Ammon's horn (tissue), 1 donor: ENCODE data around the gene TBCA.
"Not testable (repeated sequence)": the region's sequence is repeated elsewhere in the genome, so short reads cannot be mapped to it uniquely, and the experiment has no call there.

Experiments used
- DNase-seq: peaks from one replicate; pipeline ENCODE4 v3.0.0-alpha.2; 2016; ENCODE audit warnings: low spot score

Gene TBCA

DNA sequence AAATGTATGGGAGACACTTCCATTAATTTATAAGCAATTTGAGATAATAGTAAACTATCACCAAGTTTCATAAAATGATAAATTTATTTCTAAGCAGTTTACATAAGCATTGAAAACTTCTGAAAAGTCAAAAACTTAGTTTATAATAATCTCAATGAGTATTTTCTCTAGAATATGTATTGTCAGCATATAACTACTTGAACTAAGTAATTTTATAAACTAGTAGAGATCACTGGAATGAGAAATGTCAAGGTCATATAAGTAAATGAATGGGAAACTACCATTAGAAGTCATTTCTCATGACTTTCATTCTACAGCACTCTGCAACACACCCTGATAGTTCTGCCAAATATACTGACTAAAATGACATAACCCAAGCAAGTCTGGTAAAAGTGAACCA, 3.4 kb downstream of the TBCA start:
- DNase-seq: no peak

DNA sequence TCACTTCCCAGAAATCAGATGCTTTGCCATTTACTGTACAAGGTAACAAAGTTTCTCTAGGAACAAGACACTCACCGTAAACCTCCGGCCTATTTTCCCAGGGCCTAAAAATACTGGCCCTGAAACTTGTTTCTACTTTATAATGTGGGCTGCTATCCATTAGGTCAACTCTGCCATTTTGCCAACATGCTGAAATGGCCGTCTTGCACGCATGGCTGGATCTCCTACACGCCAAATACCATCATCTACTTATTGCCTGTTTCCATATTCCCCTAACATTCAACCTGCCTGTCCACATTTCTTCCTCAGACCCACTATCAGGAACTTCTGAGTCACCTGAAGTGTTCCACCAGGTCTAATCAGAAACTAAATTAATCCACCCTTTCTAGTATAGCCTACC, 4.7 kb downstream of the TBCA start:
- DNase-seq: no peak

DNA sequence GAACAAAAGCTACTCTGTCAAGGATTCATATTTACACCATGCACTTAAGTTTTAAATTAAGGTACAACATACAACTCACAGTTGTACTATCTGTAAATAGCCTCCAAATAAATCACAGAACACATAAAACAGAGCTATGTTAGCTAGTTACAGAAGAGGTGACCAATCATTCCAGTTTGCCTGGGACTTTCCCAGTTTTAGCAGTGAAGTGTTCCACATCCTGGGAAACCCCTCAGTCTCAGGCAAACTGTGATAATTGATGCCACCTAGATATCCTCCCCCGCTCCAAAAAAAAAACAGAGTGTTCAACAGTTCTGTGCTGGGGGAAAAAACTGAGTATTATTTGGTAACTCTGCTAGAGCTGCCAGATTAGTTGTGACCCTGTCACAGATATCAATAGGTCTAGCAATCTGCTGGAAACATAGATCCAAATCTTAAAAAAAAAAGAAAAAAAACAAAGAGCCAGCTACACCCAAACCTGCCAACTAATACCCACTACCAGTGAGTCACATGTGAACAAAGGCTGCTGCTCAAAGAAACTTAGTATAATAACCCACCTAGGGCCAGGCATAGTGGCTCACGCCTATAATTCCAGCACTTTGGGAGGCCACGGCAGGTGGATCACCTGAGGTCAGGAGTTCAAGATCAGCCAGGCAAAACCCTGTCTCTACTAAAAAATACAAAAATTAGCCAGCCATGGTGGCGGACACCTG, 5.7 kb downstream of the TBCA start:
- DNase-seq: no peak

DNA sequence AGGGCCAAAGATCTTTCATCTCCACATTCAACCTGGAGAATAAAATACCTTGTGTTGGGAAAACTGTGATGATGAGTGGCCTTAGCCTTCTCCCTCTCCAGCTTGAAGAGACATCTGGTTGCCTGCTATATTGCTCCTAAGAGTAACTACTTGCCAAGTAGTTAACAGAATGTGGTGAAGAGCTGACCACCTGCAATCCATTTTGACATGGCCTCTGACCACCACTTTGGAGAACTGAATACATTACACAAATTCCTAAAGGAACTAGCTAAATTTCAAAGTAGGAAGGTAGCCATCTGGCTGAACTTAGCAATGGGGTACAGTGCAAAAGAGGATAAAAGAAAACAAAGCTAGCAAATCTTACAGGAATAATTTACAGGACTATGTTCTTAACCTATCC, 7.2 kb downstream of the TBCA start:
- no peak for DNase-seq

DNA sequence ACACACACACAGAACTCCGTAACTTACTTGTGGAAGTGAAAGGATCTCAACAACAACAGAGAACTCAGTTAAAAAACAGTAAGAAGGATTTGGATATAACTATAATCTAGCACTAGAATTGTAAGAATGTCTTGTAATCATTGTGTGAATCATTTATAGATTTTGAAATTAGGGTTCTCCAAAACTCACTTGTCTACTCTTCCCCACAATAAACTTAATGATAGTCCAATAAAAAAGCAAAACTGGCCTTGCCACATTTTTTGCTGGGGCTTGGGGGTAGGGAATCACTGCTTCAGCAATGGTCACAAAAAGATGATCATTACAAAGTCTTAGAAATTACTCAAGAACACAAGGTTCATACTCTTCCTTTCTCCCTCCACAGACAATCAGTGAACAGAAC, 8.8 kb downstream of the TBCA start:
- no peak for DNase-seq

DNA sequence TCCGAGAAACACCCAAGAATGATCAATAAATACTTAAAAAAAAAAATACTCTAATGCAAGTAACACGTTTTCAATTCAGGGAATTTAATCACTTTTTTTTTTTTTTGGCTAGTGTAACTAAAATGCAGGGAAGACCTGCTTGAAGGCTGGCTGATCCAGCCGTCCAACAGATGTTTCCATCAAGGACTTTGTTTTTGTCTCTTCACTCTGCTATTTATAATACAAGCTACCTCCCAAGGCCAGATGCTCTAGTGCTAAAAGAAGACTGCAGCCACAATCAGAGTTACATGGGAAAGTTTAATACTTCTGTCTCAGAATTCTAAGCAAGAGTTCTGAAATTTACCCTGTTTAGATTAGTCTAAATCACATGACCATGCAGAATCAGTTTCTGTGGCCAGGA, 14.5 kb downstream of the TBCA start:
- no peak for DNase-seq

DNA sequence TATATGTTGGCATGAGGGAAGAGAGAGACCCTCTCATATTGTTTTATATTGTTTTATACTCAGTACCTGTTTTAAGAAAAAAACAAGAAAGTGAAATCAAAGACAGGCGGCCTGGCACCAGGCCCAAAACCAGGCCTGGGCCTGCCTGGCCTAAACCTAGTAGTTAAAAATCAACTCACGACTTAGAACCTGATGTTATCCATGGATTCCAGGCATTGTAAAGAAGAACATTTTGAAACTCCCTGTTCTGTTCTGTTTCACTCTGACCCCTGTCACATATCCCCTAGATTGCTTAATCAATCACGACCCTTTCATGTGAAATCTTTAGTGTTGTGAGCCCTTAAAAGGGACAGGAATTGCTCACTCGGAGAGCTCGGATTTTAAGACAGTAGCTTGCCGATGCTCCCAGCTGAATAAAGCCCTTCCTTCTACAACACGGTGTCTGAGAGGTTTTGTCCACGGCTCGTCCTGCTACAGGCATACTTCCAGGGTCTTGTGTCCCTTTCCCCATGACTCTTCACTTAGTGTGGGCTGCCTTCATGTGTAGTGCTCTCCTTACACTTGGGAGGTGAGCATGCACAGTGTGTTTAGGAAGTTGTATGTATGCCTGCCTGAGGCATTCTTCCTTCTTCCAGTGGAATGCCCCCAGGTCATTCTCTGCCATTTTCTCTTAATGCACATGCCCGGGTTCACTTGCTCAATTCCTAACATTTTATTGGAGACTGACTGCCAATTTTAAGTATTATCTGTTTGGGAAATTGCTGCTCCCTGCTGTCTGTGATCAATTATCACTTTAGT, 17.8 kb downstream of the TBCA start:
- DNase-seq: no peak

DNA sequence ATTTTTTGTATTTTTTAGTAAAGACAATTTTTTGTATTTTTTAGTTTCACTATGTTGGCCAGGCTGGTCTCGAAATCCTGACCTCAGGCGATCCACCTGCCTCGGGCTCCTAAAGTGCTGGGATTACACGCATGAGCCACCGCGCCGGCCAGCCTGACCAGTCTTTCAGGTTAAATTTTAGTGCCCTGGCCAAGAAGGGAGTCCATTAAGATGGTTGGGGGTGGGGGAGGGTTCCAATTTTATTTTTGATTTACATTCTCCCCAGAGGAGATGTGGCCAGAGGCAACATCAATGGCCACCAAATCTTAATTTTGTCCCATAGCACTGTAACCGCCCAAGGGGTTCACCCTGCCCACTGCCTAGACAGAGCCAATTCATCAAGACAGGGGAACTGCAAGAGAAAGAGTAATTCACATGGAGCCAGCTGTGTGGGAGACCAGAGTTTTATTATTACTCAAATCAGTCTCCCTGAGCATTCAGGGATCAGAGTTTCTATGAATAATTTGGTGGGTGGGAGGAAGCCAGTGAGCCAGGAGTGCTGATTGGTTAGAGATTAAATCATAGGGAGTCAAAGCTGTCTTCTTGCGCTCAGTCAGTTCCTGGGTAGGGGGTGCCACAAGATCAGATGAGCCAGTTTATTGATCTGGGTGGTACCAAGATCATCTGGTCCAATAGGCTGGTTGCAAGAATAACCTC, 24.7 kb downstream of the TBCA start:
- no peak for DNase-seq

DNA sequence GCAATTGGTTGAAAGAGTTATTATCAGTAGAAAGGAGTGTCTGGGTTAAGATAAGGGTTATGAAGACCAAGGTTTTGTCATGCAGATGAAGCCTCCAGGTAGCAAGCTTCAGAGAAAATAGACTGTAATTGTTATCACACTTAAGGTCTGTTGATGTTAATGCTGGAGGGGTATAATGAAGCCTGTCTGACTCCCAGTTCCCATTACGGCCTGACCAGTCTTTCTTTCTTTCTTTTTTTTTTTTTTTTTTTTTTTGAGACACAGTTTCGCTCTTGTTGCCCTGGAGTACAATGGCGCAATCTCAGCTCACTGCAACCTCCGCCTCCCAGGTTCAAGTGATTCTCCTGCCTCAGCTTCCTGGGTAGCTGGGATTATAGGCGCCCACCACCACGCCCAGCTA, 25.2 kb downstream of the TBCA start:
- DNase-seq: not testable (repeated sequence)

DNA sequence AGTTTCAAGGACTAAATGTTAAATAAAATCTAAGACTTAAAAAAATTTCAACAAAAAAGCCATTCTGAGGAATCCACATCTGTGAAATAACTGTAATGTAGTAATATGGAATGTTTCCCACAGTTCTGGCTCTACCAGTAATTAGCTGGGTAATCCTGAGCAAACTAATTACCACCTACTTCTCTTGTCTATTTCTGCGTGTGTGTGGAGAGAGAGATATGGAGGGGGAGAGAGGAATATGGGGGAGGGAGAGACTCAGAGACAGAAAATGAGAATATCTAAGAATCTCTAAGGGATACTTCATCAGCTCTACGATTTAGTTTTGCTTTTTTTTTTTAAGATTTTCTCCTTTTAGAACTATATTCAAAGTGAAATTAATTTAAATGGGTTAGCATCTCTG, 28.0 kb downstream of the TBCA start:
- DNase-seq: no peak

DNA sequence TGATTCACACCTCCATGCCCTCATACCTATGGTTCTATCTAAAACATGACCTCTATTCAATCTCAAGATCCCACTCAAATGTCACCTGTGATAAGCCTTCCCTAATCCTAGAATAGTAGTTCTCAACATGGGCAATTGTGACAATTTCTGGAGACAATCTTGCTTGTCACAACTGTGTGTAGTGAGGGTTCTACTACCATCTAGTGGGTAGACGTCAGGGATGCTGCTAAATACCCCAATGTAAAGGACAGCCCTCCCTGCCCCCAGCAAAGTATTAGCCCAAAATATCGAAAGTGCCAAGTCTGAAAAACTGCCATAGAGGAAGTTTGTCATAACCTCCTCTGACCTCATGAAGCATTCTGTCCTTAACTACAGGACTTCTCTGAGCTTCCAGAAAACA, 32.0 kb downstream of the TBCA start:
- no peak for DNase-seq

DNA sequence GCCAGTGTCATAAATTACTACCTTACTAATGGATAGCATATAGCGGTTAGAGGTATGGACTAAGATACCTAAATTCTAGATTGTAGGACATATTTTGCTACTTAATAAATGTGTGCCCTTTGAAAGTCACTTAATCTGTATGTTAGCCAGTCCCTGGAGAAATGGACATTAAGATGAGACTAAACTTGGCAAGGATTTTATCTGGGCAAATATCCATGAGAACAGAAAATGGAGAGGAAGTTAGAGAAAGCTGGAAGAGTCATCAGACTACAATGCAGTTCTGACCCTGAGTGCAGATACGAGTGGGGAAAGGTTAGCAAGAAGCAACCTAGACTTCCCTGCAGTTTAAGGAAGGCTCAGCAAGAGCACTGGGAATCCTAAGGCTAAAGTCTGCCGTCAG, 33.0 kb downstream of the TBCA start:
- no peak for DNase-seq

DNA sequence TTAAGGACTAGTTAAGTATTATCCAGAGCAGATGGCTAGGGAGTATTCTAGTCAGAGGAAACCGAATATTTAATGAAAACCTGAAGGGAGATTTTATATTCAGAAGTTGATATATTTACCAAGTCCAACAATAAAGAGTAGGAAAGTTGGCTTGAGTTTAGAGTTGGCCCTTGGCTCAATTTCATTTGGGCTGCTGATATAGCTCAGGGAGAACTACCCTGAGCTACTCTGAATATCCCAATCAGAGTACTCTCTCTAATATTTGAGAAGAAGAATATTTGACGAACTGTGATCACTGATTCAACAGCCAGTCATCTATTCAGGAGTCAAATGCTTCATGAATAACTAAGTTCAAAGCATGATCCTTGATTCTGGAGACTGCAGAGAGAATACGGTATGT, 34.5 kb downstream of the TBCA start:
- no peak for DNase-seq

DNA sequence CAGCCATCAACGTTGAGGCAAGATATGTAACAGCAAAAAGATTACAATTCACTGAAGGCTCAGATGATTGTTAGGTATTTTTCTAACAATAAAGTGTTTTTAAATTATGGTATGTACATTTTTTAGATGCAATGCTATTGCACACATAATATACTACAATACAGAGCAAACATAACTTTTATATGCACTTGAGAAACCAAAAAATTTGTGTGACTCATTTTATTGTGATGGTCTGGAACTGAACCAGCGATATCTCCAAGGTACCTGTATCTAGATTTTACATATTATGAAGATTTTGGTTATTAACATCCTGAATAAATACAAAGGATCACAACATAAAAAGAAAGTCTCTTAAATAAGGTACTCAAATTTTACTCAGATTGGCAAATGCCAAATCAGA, 41.3 kb downstream of the TBCA start:
- no peak for DNase-seq

DNA sequence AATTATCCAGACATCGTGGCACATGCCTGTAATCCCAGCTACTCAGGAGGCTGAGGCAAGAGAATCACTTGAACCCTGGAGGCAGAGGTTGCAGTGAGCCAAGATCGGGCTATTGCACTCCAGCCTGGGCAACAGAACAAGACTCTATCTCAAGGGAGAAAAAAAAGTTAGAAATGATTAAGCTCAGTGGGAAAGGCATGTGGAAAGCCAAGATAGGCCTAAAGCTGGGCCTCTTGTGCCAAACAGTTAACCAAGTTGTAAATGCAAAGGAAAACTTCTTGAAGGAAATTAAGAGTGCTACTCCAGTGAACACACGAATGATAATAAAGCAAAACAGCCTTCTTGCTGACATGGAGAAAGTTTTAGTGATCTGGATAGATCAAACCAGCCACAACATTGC, 43.0 kb downstream of the TBCA start:
- DNase-seq: no peak

DNA sequence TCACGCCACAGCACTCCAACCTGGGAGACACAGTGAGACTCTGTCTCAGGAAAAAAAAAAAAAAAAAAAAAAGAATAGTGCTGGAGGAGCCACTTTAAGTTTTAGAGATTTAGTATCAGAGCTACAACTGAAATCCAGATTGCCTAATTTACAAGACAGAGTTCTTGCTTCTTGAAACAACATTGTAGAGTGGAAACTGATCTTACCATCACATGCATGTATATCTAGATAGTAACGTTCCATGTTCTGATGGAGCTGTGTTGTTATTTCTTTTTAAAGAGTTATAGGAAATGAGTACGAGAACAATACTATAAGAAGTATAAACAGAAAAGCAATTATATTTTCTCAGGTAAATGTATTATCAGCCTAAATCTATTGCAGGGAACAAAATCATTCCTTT, 48.9 kb downstream of the TBCA start:
- no peak for DNase-seq

DNA sequence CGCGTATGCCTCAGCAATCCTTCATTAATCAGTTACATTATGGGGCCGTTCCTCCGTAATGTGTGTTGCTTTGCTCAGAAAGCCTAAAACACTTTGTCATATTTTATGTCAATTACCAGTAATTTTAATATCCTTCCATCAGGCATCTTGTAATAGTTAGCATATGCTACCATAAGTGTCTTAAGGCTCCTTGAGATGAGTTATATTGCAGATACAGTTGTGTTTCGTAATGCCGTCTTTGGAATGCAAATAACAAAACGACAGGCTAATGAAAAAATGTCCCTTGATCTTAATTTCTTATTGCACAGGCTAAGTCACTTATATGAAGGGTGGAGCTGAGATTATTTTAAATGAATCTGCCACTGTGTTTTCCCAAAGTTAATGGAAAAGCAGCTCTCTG, 50.5 kb downstream of the TBCA start:
- DNase-seq: no peak

DNA sequence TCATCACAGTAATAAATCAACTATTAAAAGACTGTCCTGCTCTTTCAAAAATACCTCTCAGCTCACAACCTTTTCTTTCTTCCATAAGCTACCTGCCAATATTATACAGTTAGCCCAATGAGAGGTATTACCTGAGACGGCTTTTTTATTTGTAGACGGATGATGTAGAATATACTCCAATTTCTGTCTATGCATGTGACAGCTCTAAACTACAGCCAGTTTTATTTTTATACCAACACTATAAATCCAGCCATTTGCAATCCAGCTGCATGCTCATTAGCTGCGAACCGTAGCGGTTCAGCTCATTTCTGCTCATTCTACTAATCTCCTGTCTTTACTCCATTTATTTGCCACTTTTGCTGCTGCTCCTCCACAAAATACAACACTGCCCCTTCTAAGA, 51.2 kb downstream of the TBCA start:
- no peak for DNase-seq

DNA sequence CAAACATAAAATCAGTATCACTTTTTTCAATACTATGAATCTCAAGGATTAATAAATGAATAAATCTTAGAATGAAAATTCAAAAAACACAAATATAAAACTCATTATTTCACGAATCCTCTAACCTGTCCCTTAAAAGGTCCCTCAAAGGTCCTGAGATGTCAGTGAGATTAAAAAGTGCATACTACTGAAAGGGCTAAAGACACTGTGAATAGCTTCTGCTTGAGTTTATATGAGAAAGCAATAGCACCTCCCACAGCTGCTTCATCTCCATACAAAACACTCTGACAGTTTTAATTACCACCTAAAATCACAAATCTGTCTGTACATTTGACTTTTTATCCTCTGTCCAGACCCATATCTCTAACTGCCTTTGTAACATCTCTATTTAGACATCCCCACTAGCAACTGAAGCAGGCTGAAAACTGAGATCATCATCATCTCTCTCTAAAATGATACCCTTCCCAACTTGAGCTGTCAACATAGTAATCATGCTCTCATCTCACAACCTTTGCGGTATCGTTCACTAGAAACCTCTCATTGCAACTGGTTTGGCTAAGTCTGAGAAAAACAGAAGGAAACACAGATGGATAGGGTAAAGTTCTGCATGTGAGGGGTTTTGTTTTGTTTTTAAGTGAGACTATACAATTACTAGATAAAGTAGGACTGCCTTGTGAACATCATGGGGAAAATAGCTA, 56.3 kb downstream of the TBCA start:
- no peak for DNase-seq

DNA sequence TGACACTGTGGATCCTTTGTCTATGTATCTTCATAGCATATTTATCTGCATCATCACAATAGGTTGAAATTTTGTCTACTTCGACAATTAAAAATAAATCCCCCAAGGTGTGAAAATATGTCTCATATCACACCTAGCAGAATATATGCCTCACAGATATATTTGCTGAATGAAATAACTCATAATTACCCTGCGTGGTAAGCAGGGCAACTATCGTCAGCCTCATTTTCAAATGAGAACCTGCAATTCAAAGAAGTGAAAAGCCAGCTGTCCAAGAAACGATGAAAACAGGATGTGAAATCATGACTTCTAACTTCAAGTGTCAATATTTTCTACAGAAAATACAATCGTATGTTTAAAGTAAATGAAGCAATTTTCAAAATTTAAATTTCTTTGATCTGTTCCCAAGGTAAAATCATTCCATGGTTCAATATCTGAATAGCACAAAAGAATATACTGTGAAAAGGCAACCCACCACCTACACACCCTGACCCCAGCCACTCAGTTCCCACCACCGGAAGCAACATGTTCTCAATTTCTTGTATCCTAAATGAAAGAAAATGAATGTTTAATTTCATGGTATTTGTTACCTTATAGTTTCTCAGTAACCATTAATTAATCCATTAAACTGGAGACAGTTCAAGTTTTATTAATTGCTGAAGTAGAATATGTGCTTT, 57.1 kb downstream of the TBCA start:
- DNase-seq: no peak

DNA sequence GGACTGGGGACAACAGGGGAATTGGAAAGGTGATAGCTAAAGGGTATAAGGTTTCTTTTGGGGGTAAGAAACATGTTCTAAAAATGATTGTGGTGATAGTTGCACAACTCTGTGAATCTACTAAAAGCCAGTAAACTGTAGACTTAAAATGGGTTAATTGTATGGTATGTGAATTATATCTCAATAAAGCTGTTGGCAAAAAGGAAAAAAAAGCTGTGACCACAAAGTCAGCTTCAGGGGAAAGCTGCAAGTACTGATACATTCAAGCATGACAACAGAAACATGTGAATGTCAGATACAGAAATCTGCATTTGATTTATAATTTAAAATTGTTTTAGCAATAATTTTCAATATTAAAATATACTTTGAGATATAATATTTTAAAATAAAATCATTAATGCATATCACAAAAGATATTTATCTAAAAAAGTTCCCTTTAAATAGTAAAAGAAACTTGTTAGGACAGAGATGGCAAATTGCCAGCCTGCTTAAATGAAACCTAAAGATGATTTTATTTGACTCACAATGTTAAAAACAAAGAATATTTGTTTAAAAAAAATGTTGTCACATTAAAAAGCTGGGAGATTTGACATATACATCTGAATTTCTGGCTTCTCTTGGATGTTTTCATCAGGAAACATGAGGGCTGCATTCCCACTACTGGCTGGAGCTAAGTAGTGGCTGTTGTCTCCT, 66.0 kb downstream of the TBCA start:
- DNase-seq: no peak
